Neural cell (in vitro differentiated cells): ENCODE measurements around the gene CTR9.

ENCODE experiments used
- CTCF ChIP-seq: fragments of 450-650 bp; IDR thresholded peaks from 2 replicates; pipeline ENCODE4 v1.5.1; 2014; ENCODE audit warnings: antibody characterized with exemption, mild to moderate bottlenecking, moderate library complexity; ENCODE audit not compliant: poor library complexity, severe bottlenecking
- EP300 ChIP-seq: fragments of 450-650 bp; conservative IDR thresholded peaks from 2 replicates; pipeline ENCODE4 v1.6.1; 2014; ENCODE audit warnings: antibody characterized with exemption, mild to moderate bottlenecking, moderate library complexity; ENCODE audit not compliant: poor library complexity, severe bottlenecking
- EZH2 ChIP-seq: fragments of 200-600, 300-800 bp; shearing (Covaris generic), sonication (generic); IDR thresholded peaks from 2 replicates; pipeline ENCODE4 v1.6.1; 2014; ENCODE audit warnings: antibody characterized with exemption, low read length, borderline replicate concordance, mild to moderate bottlenecking; ENCODE audit not compliant: insufficient read depth, poor library complexity, severe bottlenecking
- POLR2AphosphoS5 ChIP-seq: IDR thresholded peaks from 2 replicates; pipeline ENCODE4 v1.6.1; 2012
- TAF1 ChIP-seq: IDR thresholded peaks from 2 replicates; pipeline ENCODE4 v1.6.1; 2012; ENCODE audit warnings: low read depth

DNA sequence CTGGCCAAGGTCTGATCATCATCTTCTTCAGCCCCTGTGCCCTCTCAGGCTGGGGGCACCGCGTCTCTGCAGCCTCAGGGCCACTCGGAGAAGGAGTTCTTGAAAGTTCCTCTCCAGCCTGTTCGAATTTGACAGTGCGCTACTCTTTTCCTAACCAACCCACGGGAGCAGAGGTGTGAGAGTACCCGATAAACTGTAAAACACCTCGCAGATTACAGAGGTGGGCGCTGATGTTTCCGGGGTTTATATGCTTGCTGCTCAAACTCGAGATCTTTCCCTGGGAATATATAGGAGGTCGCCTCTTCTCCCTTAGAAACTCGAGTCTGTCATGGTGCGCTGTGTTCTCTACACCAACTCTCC, 515 bp downstream of the CTR9 start:
- TF ChIP-seq CTCF (no peak), EP300 (no peak), TAF1 (no peak), POLR2AphosphoS5 (no peak), EZH2 (no peak)
